Caco-2 (cell line): ENCODE measurements around the gene RAB1B. TPM values are rescaled to one million over a fixed set of nuclear protein-coding genes. Genes with fewer than 3 reads are reported as not detected.
A peak's percentile ranks its signal among the peaks of the same experiment; 100 is the strongest.

Experiments
- BruUV-seq: library from RNA; stranded (reverse); fragments of 400-500 nt; replicated peaks from 2 replicates; lab custom pipeline; 2021; lab: Mats Ljungman, UMichigan
- CTCF ChIA-PET: fragments of 300-600 bp; sonication (Branson Sonifier 250); formaldehyde crosslinking; loops from one replicate; lab custom pipeline; 2022; ENCODE audit warnings: antibody characterized with exemption; lab: Charles Lee
- POLR2A ChIA-PET: fragments of 300-600 bp; sonication (Branson Sonifier 250); formaldehyde crosslinking; loops from one replicate; lab custom pipeline; 2022; ENCODE audit warnings: antibody characterized with exemption; lab: Charles Lee
- DNase-seq, 2 experiments: peaks; one replicate each; pipeline versions ENCODE4 v3.0.0 to v3.0.0-alpha.2; 2020 to 2022
- H3K27me3 ChIP-seq: replicated peaks from 2 replicates; pipeline ENCODE4 v1.6.0; 2011; ENCODE audit warnings: low read length; ENCODE audit not compliant: control insufficient read depth, insufficient read depth
- H3K36me3 ChIP-seq: 2 replicates; pipeline ENCODE4 v1.5.1; 2011; ENCODE audit warnings: low read length; ENCODE audit not compliant: control insufficient read depth, insufficient read depth
- H3K4me1 ChIP-seq: fragments of 250-450 bp; sonication (Bioruptor Pico); 2 replicates; pipeline ENCODE4 v1.5.1; 2020; ENCODE audit warnings: mild to moderate bottlenecking
- H3K4me3 ChIP-seq: 2 replicates; pipeline ENCODE4 v1.5.1; 2011; ENCODE audit warnings: low read depth, mild to moderate bottlenecking, control low read depth, low read length
- H3K9me3 ChIP-seq: fragments of 250-450 bp; sonication (Bioruptor Pico); 2 replicates; pipeline ENCODE4 v1.5.1; 2020; ENCODE audit warnings: mild to moderate bottlenecking, moderate library complexity
- H3K27ac Mint-ChIP-seq: one replicate; pipeline ENCODE4 v1.8.0; 2022; ENCODE audit warnings: mixed read lengths; ENCODE audit not compliant: unreplicated experiment
- H3K27me3 Mint-ChIP-seq: one replicate; pipeline ENCODE4 v1.8.0; 2022; ENCODE audit warnings: mixed read lengths; ENCODE audit not compliant: insufficient read depth, unreplicated experiment
- H3K36me3 Mint-ChIP-seq: one replicate; pipeline ENCODE4 v1.8.0; 2022; ENCODE audit warnings: mild to moderate bottlenecking, mixed read lengths; ENCODE audit not compliant: insufficient read depth, unreplicated experiment
- H3K4me1 Mint-ChIP-seq: one replicate; pipeline ENCODE4 v1.8.0; 2022; ENCODE audit warnings: low read depth, mixed read lengths; ENCODE audit not compliant: unreplicated experiment
- H3K4me3 Mint-ChIP-seq: one replicate; pipeline ENCODE4 v1.8.0; 2022; ENCODE audit warnings: mild to moderate bottlenecking, moderate library complexity, mixed read lengths; ENCODE audit not compliant: unreplicated experiment
- H3K9me3 Mint-ChIP-seq: one replicate; pipeline ENCODE4 v1.8.0; 2022; ENCODE audit warnings: mixed read lengths; ENCODE audit not compliant: unreplicated experiment
- CTCF ChIP-seq, 2 experiments: fragments of 200-600 bp in 1 of 2; IDR thresholded peaks; 1 replicate in 1 of 2; 2 replicates in 1 of 2; pipeline versions ENCODE4 v1.5.1 to v1.8.0; 2011 to 2022; ENCODE audit warnings: antibody characterized with exemption in 1 of 2, control low read depth in 1 of 2, inconsistent platforms in 1 of 2, low read depth in 1 of 2, low read length in 1 of 2, mild to moderate bottlenecking in 1 of 2, moderate library complexity in 1 of 2; ENCODE audit not compliant: insufficient read depth in 1 of 2, severe bottlenecking in 1 of 2, unreplicated experiment in 1 of 2
- intact Hi-C: fragments of 100-400 bp; cut with micrococcal nuclease; formaldehyde crosslinking; loops from one replicate; pipeline ENCODE4 v1.10.0; 2022; ENCODE audit not compliant: unreplicated experiment
- total RNA-seq: library from RNA; stranded (reverse); gene quantifications from 2 replicates; pipeline ENCODE4 v1.2.3, GENCODE V29; 2022

The RAB1B gene
- total RNA-seq, 1 experiment from 2014 or later: 132 TPM

DNA sequence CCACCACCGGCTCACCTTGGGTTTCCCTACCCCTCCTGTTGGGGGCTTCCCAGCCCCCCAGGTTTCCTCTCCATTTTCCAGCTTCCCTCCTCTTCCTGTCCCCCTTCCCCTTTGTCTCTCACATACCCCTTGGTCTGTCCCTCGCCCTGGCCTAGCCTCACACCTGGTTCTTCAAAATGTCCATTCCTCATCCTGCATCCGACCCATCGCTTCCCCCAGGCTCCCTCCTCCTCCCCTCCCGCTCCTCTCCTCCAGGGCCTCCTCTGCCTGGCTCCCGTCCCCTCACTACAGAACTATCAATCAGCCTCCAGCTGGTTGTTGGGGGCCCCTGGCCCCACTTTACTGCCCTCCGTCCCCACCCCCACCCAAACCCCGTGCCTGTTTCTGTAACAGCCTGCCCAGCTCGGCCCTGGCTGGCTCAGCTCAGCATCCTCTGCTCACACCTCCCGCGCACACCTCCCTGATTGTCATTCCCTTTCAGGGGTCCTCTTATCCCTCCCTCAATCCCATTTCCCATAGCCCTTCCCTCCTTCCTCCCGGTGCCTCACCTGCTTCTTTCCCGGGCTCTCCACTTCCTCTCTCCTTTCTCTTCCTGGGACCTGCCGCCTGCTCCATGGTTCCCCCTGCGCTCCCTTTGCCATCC is 10.8 kb downstream of the RAB1B start:
- Mint-ChIP-seq H3K36me3 (peaks cover 59% of the 10 kb centered on the region), H3K9me3 (no peaks in the 10 kb centered on the region)

GRCh38 chr11:66280428-66280827 is 12.0 kb downstream of the RAB1B start:
- BruUV-seq: no TSS peak
- no peak overlapping the region for H3K4me3 Mint-ChIP-seq
- POLR2A ChIA-PET: no interaction called here
- peaks cover 2% of the 10 kb centered on the region; the same call in 1 of the 2 replicates for H3K36me3 ChIP-seq
- no peaks in the 10 kb centered on the region for H3K27me3 ChIP-seq
- H3K36me3 Mint-ChIP-seq: peaks cover 55% of the 10 kb centered on the region
- peaks cover 11% of the 10 kb centered on the region for H3K4me1 ChIP-seq
- intact Hi-C loops: no loop called here
- H3K9me3 ChIP-seq: no peaks in the 10 kb centered on the region
- no peaks in the 10 kb centered on the region for H3K9me3 Mint-ChIP-seq
- H3K27me3 Mint-ChIP-seq: no peaks in the 10 kb centered on the region
- H3K4me1 Mint-ChIP-seq: peaks cover 26% of the 10 kb centered on the region
- CTCF ChIA-PET: interaction anchor here (0.6 to 2.6 kb wide), 3 partner anchors 32 to 1152 kb away, joined by 3 to 13 read pairs (median 3); partner anchors contain the start of gene RIN1
- H3K4me3 ChIP-seq: no peak overlapping the region
- no peak for DNase-seq
- peak overlapping the region; percentile 26 for H3K27ac Mint-ChIP-seq
- TF ChIP-seq CTCF (IDR thresholded peaks at IDR 0.05; ENCODE audit: insufficient read depth in 1 of 2, low read depth in 1 of 2, low read length in 1 of 2, severe bottlenecking in 1 of 2, unreplicated experiment in 1 of 2): no peak

More for the DNA sequence above, 10.8 kb downstream of the RAB1B start:
- ChIA-PET CTCF (no interaction called here), POLR2A (interaction anchor here (1.0 kb wide), 1 partner anchor 10 kb away, joined by 13 read pairs; the partner anchor contains the start of gene YIF1A)
- H3K4me3 Mint-ChIP-seq: peak overlapping the region; percentile 73
- Histone ChIP-seq H3K36me3 (peaks cover 3% of the 10 kb centered on the region), H3K27me3 (no peaks in the 10 kb centered on the region), H3K4me3 (no peak overlapping the region), H3K9me3 (no peaks in the 10 kb centered on the region), H3K4me1 (peaks cover 11% of the 10 kb centered on the region)
- no TSS peak for BruUV-seq
- intact Hi-C loops: no loop called here
- peaks cover 26% of the 10 kb centered on the region for H3K4me1 Mint-ChIP-seq
- TF ChIP-seq CTCF (IDR thresholded peaks at IDR 0.05; ENCODE audit: insufficient read depth in 1 of 2, low read depth in 1 of 2, low read length in 1 of 2, severe bottlenecking in 1 of 2, unreplicated experiment in 1 of 2): no peak
- no peaks in the 10 kb centered on the region for H3K27me3 Mint-ChIP-seq
- no peak for DNase-seq
- H3K27ac Mint-ChIP-seq: peak overlapping the region; percentile 43

GRCh38 chr11:66281001-66281400 is 12.6 kb downstream of the RAB1B start:
- H3K9me3 Mint-ChIP-seq: no peaks in the 10 kb centered on the region
- no peaks in the 10 kb centered on the region for H3K27me3 ChIP-seq
- H3K4me1 Mint-ChIP-seq: peaks cover 26% of the 10 kb centered on the region
- POLR2A ChIA-PET: no interaction called here
- H3K4me1 ChIP-seq: peaks cover 11% of the 10 kb centered on the region
- no peak for DNase-seq
- no peak overlapping the region for H3K4me3 Mint-ChIP-seq
- H3K9me3 ChIP-seq: no peaks in the 10 kb centered on the region
- H3K36me3 Mint-ChIP-seq: peaks cover 49% of the 10 kb centered on the region
- CTCF ChIA-PET: interaction anchor here (0.6 to 2.6 kb wide), 3 partner anchors 31 to 1153 kb away, joined by 3 to 13 read pairs (median 4); partner anchors contain the start of gene RIN1
- intact Hi-C loops: no loop called here
- H3K27ac Mint-ChIP-seq: peak overlapping the region; percentile 26
- H3K4me3 ChIP-seq: no peak overlapping the region
- no peak for TF ChIP-seq CTCF (IDR thresholded peaks at IDR 0.05; ENCODE audit: insufficient read depth in 1 of 2, low read depth in 1 of 2, low read length in 1 of 2, severe bottlenecking in 1 of 2, unreplicated experiment in 1 of 2)
- H3K36me3 ChIP-seq: peaks cover 2% of the 10 kb centered on the region; the same call in 1 of the 2 replicates
- BruUV-seq: no TSS peak
- H3K27me3 Mint-ChIP-seq: no peaks in the 10 kb centered on the region
